ENCODE data around the gene BAHCC1.

The BAHCC1 gene

DNA sequence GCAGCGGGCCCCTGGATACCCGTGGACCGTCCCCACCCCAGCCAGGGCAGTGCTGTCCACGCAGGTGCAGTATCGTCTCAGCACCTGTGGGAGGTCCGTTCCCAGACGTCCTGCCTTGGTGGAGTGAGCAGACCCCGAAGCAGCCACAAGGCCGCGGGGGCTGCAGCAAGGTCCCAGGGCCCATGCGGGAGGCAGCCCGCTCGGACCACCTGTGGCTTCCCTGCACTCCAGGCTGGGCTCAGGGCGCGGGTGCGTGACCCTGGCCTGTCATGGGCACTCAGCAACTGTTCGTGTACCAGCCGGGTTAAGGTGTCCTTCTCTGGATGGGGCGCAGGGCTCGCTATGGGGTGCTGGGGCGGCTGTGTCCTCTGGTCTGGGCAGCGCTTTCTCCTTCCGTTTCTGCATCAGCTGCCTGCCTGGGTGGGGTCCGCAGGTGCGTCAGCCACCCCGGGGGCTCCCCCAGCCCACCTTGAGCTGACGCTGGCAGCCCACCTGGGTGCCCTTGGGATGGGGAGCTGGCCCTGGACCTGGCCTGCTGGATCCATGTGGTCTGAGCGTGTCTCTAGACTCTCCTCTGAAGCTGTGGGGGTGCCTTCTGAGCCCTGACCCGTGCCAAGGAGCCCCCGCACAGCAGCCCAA lies 18.4 kb downstream of the BAHCC1 start:
- Histone ChIP-seq H3K27me3 (ENCODE audit: insufficient read depth, low read length) (no peaks in the 10 kb centered on the region; the same call in 1 of the 2 replicates), H3K9me3 (ENCODE audit: insufficient read depth, low read depth, low read length) (no peaks in the 10 kb centered on the region), H3K9ac (ENCODE audit: low read depth, low read length) (no peak overlapping the region), H3K4me1 (ENCODE audit: insufficient read depth, low read length) (no peaks in the 10 kb centered on the region), H3K4me3 (ENCODE audit: low read length) (no peak overlapping the region), H3K27ac (ENCODE audit: low read length) (no peak overlapping the region), H3K36me3 (ENCODE audit: insufficient read depth, low read depth, low read length) (no peaks in the 10 kb centered on the region)

- no peak overlapping the region for H3K27ac ChIP-seq (ENCODE audit: low read length)
- H3K9me3 ChIP-seq (ENCODE audit: insufficient read depth, low read depth, low read length): no peaks in the 10 kb centered on the region
- H3K4me3 ChIP-seq (ENCODE audit: low read length): no peak overlapping the region
- H3K27me3 ChIP-seq (ENCODE audit: insufficient read depth, low read length): peaks cover 7% of the 10 kb centered on the region; the same call in 1 of the 2 replicates
- H3K9ac ChIP-seq (ENCODE audit: low read depth, low read length): no peak overlapping the region
- H3K4me1 ChIP-seq (ENCODE audit: insufficient read depth, low read length): no peaks in the 10 kb centered on the region
- no peaks in the 10 kb centered on the region for H3K36me3 ChIP-seq (ENCODE audit: insufficient read depth, low read depth, low read length)
Observed at GRCh38 chr17:81414756-81415516, 19.7 kb downstream of the BAHCC1 start.

GRCh38 chr17:81415681-81416080 lies 20.4 kb downstream of the BAHCC1 start:
- Histone ChIP-seq H3K9me3 (ENCODE audit: insufficient read depth, low read depth, low read length) (no peaks in the 10 kb centered on the region), H3K4me3 (ENCODE audit: low read length) (no peak overlapping the region), H3K27me3 (ENCODE audit: insufficient read depth, low read length) (peaks cover 7% of the 10 kb centered on the region; the same call in 1 of the 2 replicates), H3K36me3 (ENCODE audit: insufficient read depth, low read depth, low read length) (no peaks in the 10 kb centered on the region), H3K9ac (ENCODE audit: low read depth, low read length) (no peak overlapping the region), H3K27ac (ENCODE audit: low read length) (no peak overlapping the region), H3K4me1 (ENCODE audit: insufficient read depth, low read length) (no peaks in the 10 kb centered on the region)

DNA sequence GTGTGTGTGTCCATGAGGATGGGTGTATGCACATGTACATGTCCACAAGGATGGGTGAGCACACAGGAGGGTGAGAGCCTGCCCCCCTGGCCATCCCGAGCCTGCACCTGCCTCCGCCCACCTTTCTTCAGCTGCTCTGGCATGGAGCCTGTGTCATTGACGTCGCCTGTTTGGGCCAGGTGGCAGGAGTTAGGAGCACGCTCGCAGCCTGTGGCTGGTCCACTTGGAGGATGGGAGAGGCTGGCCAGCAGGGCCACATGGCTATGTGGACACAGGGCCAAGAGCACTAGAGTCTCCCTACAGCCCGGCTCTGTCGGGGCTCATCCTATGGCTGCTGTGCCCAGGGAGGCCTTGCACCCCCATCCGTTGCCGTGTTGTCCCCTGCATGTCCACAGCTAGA lies 21.4 kb downstream of the BAHCC1 start:
- no peak overlapping the region for H3K27ac ChIP-seq (ENCODE audit: low read length)
- H3K36me3 ChIP-seq (ENCODE audit: insufficient read depth, low read depth, low read length): no peaks in the 10 kb centered on the region
- no peak overlapping the region for H3K9ac ChIP-seq (ENCODE audit: low read depth, low read length)
- H3K4me1 ChIP-seq (ENCODE audit: insufficient read depth, low read length): no peaks in the 10 kb centered on the region
- H3K4me3 ChIP-seq (ENCODE audit: low read length): no peak overlapping the region
- peaks cover 7% of the 10 kb centered on the region; the same call in 1 of the 2 replicates for H3K27me3 ChIP-seq (ENCODE audit: insufficient read depth, low read length)
- H3K9me3 ChIP-seq (ENCODE audit: insufficient read depth, low read depth, low read length): no peaks in the 10 kb centered on the region

DNA sequence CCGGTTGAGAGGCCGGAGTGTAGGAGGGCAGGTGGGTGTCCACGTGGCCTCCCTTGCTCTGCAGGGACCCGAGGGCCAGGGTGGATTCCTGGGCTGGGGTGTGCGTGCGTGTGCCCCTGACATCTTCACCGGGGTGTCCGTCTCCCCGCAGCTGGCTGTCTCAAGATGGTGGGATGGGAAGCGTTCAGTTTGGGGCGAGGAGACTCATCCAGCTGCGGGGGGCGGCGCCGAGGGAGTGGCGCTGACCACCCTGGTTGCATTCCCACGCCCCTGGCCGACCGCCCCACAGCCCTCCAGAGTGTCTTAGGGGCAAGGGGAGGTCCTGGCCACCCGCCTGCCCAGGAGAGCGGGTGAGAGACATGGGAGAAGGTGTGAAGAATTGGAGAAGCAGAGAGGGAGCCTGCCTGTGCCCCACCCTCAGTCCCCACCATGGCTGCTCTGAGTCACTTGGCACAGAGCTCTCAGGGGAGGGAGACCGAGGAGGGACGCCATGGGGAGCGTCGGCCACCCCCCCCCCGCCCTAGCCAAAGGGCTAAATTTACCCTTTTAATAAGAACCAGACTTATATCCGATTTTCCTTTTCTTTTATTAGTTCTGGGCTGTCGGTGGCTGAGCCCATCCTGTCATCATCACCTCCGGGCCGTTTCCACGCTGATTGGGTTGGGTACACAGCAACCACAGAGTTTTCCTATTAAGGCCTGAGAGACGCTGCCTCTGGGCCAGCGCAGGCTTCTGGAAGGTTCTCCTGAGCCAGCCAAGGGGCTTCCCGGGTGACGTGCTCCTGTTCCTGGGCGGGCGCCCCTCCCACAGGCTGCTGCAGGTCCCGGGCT lies 22.0 kb downstream of the BAHCC1 start:
- Histone ChIP-seq H3K4me3 (ENCODE audit: low read length) (no peak overlapping the region), H3K9me3 (ENCODE audit: insufficient read depth, low read depth, low read length) (no peaks in the 10 kb centered on the region), H3K36me3 (ENCODE audit: insufficient read depth, low read depth, low read length) (no peaks in the 10 kb centered on the region), H3K4me1 (ENCODE audit: insufficient read depth, low read length) (no peaks in the 10 kb centered on the region), H3K27ac (ENCODE audit: low read length) (no peak overlapping the region), H3K9ac (ENCODE audit: low read depth, low read length) (no peak overlapping the region), H3K27me3 (ENCODE audit: insufficient read depth, low read length) (peaks cover 7% of the 10 kb centered on the region; the same call in 1 of the 2 replicates)

GRCh38 chr17:81417879-81418709 lies 22.8 kb downstream of the BAHCC1 start:
- no peaks in the 10 kb centered on the region for H3K36me3 ChIP-seq (ENCODE audit: insufficient read depth, low read depth, low read length)
- H3K9ac ChIP-seq (ENCODE audit: low read depth, low read length): no peak overlapping the region
- H3K9me3 ChIP-seq (ENCODE audit: insufficient read depth, low read depth, low read length): no peaks in the 10 kb centered on the region
- H3K4me3 ChIP-seq (ENCODE audit: low read length): no peak overlapping the region
- H3K4me1 ChIP-seq (ENCODE audit: insufficient read depth, low read length): no peaks in the 10 kb centered on the region
- peaks cover 7% of the 10 kb centered on the region; the same call in 1 of the 2 replicates for H3K27me3 ChIP-seq (ENCODE audit: insufficient read depth, low read length)
- no peak overlapping the region for H3K27ac ChIP-seq (ENCODE audit: low read length)

GRCh38 chr17:81418710-81419318 lies 23.6 kb downstream of the BAHCC1 start:
- Histone ChIP-seq H3K4me1 (ENCODE audit: insufficient read depth, low read length) (no peaks in the 10 kb centered on the region), H3K36me3 (ENCODE audit: insufficient read depth, low read depth, low read length) (no peaks in the 10 kb centered on the region), H3K27ac (ENCODE audit: low read length) (no peak overlapping the region), H3K4me3 (ENCODE audit: low read length) (no peak overlapping the region; the same call in 1 of the 2 replicates), H3K9me3 (ENCODE audit: insufficient read depth, low read depth, low read length) (no peaks in the 10 kb centered on the region), H3K27me3 (ENCODE audit: insufficient read depth, low read length) (peaks cover 7% of the 10 kb centered on the region; the same call in 1 of the 2 replicates), H3K9ac (ENCODE audit: low read depth, low read length) (no peak overlapping the region)

GRCh38 chr17:81419319-81419885 lies 24.1 kb downstream of the BAHCC1 start:
- Histone ChIP-seq H3K27ac (ENCODE audit: low read length) (no peak overlapping the region), H3K4me1 (ENCODE audit: insufficient read depth, low read length) (no peaks in the 10 kb centered on the region), H3K27me3 (ENCODE audit: insufficient read depth, low read length) (peaks cover 7% of the 10 kb centered on the region; the same call in 1 of the 2 replicates), H3K9ac (ENCODE audit: low read depth, low read length) (no peak overlapping the region), H3K36me3 (ENCODE audit: insufficient read depth, low read depth, low read length) (no peaks in the 10 kb centered on the region), H3K9me3 (ENCODE audit: insufficient read depth, low read depth, low read length) (no peaks in the 10 kb centered on the region), H3K4me3 (ENCODE audit: low read length) (no peak overlapping the region; the same call in 1 of the 2 replicates)

DNA sequence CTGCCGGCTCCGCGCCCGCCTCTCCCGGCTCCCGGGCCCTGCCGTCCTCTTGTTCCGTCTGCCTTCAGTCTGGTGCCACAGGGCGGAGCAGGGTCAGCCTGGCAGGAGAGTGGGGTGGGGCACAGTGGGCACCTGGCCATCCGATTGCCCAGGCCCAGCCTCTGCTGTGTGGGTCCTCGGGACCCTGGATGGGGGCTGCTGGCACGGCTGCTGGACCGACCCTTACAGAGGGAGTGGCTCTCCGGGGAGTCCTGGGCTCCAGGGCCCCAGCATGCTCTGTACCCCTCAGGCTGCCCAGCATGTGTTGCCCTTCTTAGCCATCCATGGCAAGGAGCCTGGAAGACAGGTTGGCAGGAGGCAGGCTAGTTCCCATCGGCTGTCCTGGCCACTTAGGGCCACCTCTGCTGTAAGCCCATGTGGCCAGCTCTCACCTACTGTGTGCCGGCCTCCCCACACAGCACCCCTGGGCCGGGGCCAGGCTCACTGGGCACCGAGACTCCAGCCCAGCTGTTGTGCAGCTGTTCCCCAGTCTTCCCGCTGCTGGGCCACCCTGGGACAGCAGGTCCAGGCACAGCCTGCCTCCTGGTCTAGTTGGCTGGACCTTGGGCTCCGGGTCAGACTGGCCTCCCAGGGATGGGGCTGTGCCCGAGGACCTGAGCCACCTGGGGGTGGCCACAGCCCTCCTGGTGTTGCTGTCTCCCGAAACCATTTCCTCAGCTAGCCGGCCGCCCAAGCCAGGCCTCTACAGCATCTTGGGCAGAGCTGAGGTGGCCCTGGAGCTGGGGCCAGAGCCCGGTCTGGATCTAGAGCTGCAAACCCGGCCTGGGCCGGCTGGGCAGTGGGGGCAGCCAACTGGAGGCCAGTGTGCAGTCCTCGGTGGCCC lies 24.9 kb downstream of the BAHCC1 start:
- no peaks in the 10 kb centered on the region for H3K9me3 ChIP-seq (ENCODE audit: insufficient read depth, low read depth, low read length)
- H3K4me1 ChIP-seq (ENCODE audit: insufficient read depth, low read length): no peaks in the 10 kb centered on the region
- H3K9ac ChIP-seq (ENCODE audit: low read depth, low read length): no peak overlapping the region
- H3K27ac ChIP-seq (ENCODE audit: low read length): no peak overlapping the region
- peaks cover 7% of the 10 kb centered on the region; the same call in 1 of the 2 replicates for H3K27me3 ChIP-seq (ENCODE audit: insufficient read depth, low read length)
- no peak overlapping the region for H3K4me3 ChIP-seq (ENCODE audit: low read length)
- H3K36me3 ChIP-seq (ENCODE audit: insufficient read depth, low read depth, low read length): no peaks in the 10 kb centered on the region

All from iPS-20b (cell line).